ENCODE results near the gene RCAN1.
"Not testable (repeated sequence)": the region's sequence is repeated elsewhere in the genome, so short reads cannot be mapped to it uniquely, and the experiment has no call there.

Gene RCAN1

DNA sequence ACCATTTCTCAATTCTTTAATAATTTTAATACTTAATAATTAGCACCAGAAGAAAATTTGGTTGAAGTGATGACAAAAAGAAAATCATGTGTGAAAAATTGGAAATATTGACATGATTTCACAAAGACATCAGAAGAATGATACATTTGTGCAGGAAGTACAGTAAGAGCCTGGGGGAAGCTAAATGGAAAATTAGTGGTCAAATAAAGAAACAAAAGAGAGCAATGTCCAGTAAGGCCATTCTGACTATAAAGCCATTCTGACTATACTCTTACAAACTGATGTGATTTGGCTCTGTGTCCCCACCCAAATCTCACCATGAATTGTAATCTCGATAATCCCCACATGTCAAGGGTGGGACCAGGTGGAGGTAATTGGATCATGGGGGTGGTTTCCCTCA lies 54.3 kb downstream of the RCAN1 start:
- TF ChIP-seq, protein P1, sequence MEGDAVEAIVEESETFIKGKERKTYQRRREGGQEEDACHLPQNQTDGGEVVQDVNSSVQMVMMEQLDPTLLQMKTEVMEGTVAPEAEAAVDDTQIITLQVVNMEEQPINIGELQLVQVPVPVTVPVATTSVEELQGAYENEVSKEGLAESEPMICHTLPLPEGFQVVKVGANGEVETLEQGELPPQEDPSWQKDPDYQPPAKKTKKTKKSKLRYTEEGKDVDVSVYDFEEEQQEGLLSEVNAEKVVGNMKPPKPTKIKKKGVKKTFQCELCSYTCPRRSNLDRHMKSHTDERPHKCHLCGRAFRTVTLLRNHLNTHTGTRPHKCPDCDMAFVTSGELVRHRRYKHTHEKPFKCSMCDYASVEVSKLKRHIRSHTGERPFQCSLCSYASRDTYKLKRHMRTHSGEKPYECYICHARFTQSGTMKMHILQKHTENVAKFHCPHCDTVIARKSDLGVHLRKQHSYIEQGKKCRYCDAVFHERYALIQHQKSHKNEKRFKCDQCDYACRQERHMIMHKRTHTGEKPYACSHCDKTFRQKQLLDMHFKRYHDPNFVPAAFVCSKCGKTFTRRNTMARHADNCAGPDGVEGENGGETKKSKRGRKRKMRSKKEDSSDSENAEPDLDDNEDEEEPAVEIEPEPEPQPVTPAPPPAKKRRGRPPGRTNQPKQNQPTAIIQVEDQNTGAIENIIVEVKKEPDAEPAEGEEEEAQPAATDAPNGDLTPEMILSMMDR (IDR thresholded peaks at IDR 0.05; ENCODE audit: unreplicated experiment in 3 of 3), result no peak
- Mint-ChIP-seq H3K27ac (no peak overlapping the region), H3K4me1 (peaks cover 9% of the 10 kb centered on the region), H3K9me3 (no peaks in the 10 kb centered on the region), H3K4me3 (no peak overlapping the region), H3K36me3 (ENCODE audit: low read depth) (no peaks in the 10 kb centered on the region), H3K27me3 (ENCODE audit: low read depth) (no peaks in the 10 kb centered on the region)

- Mint-ChIP-seq H3K27me3 (ENCODE audit: low read depth) (no peaks in the 10 kb centered on the region), H3K9me3 (peaks cover 2% of the 10 kb centered on the region), H3K36me3 (ENCODE audit: low read depth) (peaks cover 2% of the 10 kb centered on the region), H3K27ac (no peak overlapping the region), H3K4me1 (peaks cover 9% of the 10 kb centered on the region), H3K4me3 (no peak overlapping the region)
- TF ChIP-seq, protein P1 (IDR thresholded peaks at IDR 0.05; ENCODE audit: unreplicated experiment in 3 of 3), result no peak
Measured at GRCh38 chr21:34560021-34560420, 54.9 kb downstream of the RCAN1 start.

DNA sequence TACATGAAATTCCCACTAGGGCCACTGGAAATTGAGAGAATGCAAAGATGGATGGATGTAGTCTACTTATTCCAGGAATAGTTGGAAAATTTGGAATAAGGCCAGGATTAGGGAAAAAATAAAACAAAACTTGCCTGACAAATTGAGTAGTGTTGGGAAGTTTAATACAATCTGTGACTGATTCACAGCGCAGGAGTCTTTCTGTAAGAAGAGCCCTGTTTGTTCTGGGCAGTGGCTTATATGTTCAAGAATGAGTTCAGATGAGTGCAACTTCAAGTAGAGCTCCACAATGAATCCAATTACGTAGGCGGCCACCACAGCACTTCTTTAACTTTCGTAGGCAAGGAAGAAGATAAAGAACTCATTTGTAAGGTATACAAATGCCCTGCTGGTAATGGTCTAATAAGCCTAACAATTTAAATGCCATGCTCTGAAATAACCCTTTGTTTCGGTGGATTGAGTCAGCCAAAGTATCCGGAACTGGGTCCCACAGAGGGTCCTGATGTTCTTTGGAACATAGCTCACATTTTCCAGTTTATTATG lies 55.8 kb downstream of the RCAN1 start:
- peaks cover 10% of the 10 kb centered on the region for H3K9me3 Mint-ChIP-seq
- H3K27me3 Mint-ChIP-seq (ENCODE audit: low read depth), result no peaks in the 10 kb centered on the region
- H3K27ac Mint-ChIP-seq, result no peak overlapping the region
- TF ChIP-seq, protein P1 (IDR thresholded peaks at IDR 0.05; ENCODE audit: unreplicated experiment in 3 of 3), result no peak
- peaks cover 11% of the 10 kb centered on the region for H3K36me3 Mint-ChIP-seq (ENCODE audit: low read depth)
- no peak overlapping the region for H3K4me3 Mint-ChIP-seq
- H3K4me1 Mint-ChIP-seq, result peaks cover 9% of the 10 kb centered on the region

- Mint-ChIP-seq H3K9me3 (peaks cover 10% of the 10 kb centered on the region), H3K4me3 (no peak overlapping the region), H3K4me1 (peaks cover 9% of the 10 kb centered on the region), H3K36me3 (ENCODE audit: low read depth) (peaks cover 12% of the 10 kb centered on the region), H3K27ac (no peak overlapping the region), H3K27me3 (ENCODE audit: low read depth) (no peaks in the 10 kb centered on the region)
- TF ChIP-seq, protein P1 (IDR thresholded peaks at IDR 0.05; ENCODE audit: unreplicated experiment in 3 of 3), result no peak
Measured at GRCh38 chr21:34558166-34558565, 56.7 kb downstream of the RCAN1 start.

GRCh38 chr21:34557261-34557660 lies 57.7 kb downstream of the RCAN1 start:
- H3K27me3 Mint-ChIP-seq (ENCODE audit: low read depth), result no peaks in the 10 kb centered on the region
- H3K4me1 Mint-ChIP-seq, result peaks cover 15% of the 10 kb centered on the region
- TF ChIP-seq, protein P1 (IDR thresholded peaks at IDR 0.05; ENCODE audit: unreplicated experiment in 3 of 3), result no peak
- peaks cover 12% of the 10 kb centered on the region for H3K36me3 Mint-ChIP-seq (ENCODE audit: low read depth)
- peaks cover 10% of the 10 kb centered on the region for H3K9me3 Mint-ChIP-seq
- no peak overlapping the region for H3K27ac Mint-ChIP-seq
- no peak overlapping the region for H3K4me3 Mint-ChIP-seq

- H3K27me3 Mint-ChIP-seq (ENCODE audit: low read depth); H3K27ac Mint-ChIP-seq; H3K4me3 Mint-ChIP-seq: not testable (repeated sequence)
- Mint-ChIP-seq H3K9me3 (peaks cover 10% of the 10 kb centered on the region), H3K36me3 (ENCODE audit: low read depth) (peaks cover 12% of the 10 kb centered on the region), H3K4me1 (peaks cover 12% of the 10 kb centered on the region)
Measured at GRCh38 chr21:34554670-34555069, 60.2 kb downstream of the RCAN1 start.

Measured in nephron (organoid).